Adipocyte (in vitro differentiated cells): ENCODE data around the gene MEIS3.
"Not testable (repeated sequence)": the region's sequence is repeated elsewhere in the genome, so short reads cannot be mapped to it uniquely, and the experiment has no call there.

Experiments
- DNase-seq: peaks from one replicate; pipeline ENCODE4 v3.0.0-alpha.2; 2015; ENCODE audit warnings: low read depth
- H3K27me3 ChIP-seq: replicated peaks from 2 replicates; pipeline ENCODE4 v1.7.0; 2013; ENCODE audit warnings: mild to moderate bottlenecking, low read length, moderate library complexity; ENCODE audit not compliant: control insufficient read depth, insufficient read depth
- H3K36me3 ChIP-seq: 2 replicates; pipeline ENCODE4 v1.7.0; 2013; ENCODE audit warnings: low read length, mild to moderate bottlenecking, moderate library complexity; ENCODE audit not compliant: control insufficient read depth, insufficient read depth, severe bottlenecking
- H3K4me1 ChIP-seq: 2 replicates; pipeline ENCODE4 v1.7.0; 2013; ENCODE audit warnings: mild to moderate bottlenecking, low read length, moderate library complexity; ENCODE audit not compliant: control insufficient read depth, insufficient read depth
- H3K4me3 ChIP-seq: 2 replicates; pipeline ENCODE4 v1.7.0; 2013; ENCODE audit warnings: mild to moderate bottlenecking, low read length, moderate library complexity
- H3K9ac ChIP-seq: 2 replicates; pipeline ENCODE4 v1.7.0; 2013; ENCODE audit warnings: mild to moderate bottlenecking, low read length, moderate library complexity
- H3K9me3 ChIP-seq: 2 replicates; pipeline ENCODE4 v1.7.0; 2013; ENCODE audit warnings: mild to moderate bottlenecking, low read length, moderate library complexity; ENCODE audit not compliant: control insufficient read depth

MEIS3 gene

DNA sequence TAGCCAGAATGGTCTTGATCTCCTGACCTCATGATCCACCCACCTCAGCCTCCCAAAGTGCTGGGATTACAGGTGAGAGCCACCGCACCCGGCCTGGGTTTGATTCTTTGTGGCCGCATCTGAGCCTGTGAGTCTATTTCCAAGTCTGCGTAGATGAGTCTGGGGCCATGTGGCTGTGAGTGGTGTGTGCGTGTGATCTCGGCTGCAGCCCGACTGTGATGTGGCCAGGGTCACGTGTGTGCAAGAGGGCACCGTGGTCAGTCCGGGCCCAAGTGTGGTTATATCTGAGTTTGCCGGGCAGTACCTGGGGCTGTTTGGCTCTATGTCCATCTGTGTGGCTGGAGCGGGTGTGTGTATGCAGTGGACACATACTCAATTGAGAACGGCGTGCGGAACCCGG lies 5.4 kb downstream of the MEIS3 start:
- no peaks in the 10 kb centered on the region for H3K27me3 ChIP-seq

DNA sequence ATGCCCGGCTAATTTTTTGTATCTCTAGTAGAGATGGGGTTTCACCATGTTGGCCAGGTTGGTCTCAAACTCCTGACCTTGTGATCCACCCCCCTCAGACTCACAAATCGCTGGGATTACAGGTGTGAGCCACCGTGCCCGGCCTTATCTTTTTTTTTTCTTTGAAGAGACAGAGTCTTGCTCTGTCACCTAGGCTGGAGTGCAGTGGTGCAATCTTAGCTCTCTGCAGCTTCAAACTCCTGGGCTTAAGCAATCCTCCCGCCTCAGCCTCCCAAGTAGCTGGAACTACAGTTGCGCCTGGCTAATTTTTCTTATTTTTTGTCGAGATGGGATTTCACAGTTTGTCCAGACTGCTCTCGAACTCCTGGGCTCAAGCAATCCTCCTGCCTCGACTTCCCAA lies 7.6 kb downstream of the MEIS3 start:
- not testable (repeated sequence) for H3K9me3 ChIP-seq, H3K4me1 ChIP-seq, DNase-seq, H3K27me3 ChIP-seq, H3K9ac ChIP-seq, H3K36me3 ChIP-seq, H3K4me3 ChIP-seq

More for the DNA sequence above, 5.4 kb downstream of the MEIS3 start:
- Histone ChIP-seq H3K4me1 (peaks cover 10% of the 10 kb centered on the region), H3K4me3 (no peak overlapping the region), H3K36me3 (peaks cover 7% of the 10 kb centered on the region), H3K9ac (no peak overlapping the region), H3K9me3 (no peaks in the 10 kb centered on the region)
- DNase-seq: no peak

DNA sequence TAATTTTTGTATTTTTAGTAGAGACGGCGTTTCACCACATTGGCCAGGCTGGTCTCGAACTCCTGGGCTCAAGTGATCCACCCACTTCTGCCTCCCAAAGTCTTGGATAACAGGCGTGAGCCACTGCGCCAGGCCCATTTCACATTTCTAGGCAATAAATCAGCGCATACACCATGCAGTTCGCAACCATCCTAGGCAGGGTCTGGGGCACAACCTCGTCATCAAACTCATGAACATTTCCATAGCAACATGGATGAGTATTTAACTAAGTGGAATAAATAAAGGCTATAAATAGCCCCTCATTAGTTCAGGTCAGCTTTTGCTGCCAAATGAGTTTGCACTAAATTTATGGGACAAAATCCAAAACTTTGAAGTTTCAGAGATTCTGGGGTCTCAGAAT lies 8.2 kb downstream of the MEIS3 start:
- no peaks in the 10 kb centered on the region for H3K4me1 ChIP-seq
- peaks cover 8% of the 10 kb centered on the region for H3K36me3 ChIP-seq
- H3K9me3 ChIP-seq: no peaks in the 10 kb centered on the region
- H3K27me3 ChIP-seq: no peaks in the 10 kb centered on the region
- DNase-seq: no peak
- H3K4me3 ChIP-seq: no peak overlapping the region
- H3K9ac ChIP-seq: no peak overlapping the region

DNA sequence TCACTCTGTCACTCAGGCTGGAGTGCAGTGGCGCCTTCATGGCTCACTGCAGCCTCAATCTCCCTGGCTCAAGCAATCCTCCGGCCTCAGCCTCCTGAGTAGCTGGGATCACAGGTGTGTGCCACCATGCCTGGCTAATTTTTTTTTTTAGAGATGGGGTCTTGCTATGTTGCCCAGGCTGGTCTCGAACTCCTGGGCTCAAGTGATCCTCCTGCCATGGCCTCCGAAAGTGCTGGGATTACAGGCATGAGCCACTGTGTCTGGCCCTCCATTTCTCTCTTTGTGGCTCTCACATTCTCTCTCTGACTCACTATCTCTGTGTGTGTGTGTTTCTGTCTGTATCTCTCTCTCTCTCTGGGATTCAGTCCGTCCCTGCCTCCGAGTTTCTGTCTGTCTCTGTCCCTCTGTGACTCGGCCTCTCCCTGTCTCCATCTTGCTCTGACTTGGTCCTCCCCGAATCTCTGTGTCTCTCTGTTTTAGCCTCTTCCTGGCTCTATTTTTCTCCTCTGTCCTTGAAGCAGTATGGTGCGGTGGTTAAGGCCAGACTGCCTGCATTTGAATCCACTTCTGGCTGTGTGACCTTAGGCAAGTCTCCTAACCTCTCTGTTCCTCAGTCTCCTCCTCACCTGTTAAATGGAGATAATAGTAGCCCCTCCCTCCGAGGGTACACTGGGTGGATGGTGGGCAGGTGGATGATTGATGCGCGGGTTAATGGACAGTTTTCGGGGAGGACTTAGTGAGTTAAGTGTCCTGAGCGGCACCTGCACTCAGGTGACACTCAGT lies 11.0 kb downstream of the MEIS3 start:
- Histone ChIP-seq H3K9me3 (no peaks in the 10 kb centered on the region), H3K4me1 (no peaks in the 10 kb centered on the region), H3K4me3 (no peak overlapping the region), H3K36me3 (peaks cover 5% of the 10 kb centered on the region), H3K9ac (no peak overlapping the region), H3K27me3 (no peaks in the 10 kb centered on the region)
- no peak for DNase-seq

DNA sequence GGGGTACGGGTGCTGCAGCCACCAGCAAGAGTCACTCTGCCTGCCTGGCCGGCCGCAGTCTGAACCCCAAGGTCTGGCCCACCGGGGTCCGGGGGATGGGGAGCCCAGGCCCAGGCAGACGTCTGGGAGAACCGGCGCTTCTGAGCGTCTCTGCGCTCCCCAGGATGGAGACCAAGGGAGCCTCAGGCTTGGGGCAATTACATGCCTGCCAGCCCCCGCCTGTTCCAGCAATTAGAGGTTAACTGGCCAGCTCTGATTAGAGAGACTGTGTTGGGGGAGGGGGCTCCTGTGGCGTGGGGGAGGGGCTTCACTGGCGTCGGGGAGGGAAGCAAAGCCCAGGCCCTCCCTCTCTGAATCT lies 11.9 kb downstream of the MEIS3 start:
- no peak overlapping the region for H3K9ac ChIP-seq
- peaks cover 5% of the 10 kb centered on the region for H3K36me3 ChIP-seq
- H3K27me3 ChIP-seq: no peaks in the 10 kb centered on the region
- no peaks in the 10 kb centered on the region for H3K9me3 ChIP-seq
- H3K4me3 ChIP-seq: no peak overlapping the region
- no peaks in the 10 kb centered on the region for H3K4me1 ChIP-seq
- no peak for DNase-seq

DNA sequence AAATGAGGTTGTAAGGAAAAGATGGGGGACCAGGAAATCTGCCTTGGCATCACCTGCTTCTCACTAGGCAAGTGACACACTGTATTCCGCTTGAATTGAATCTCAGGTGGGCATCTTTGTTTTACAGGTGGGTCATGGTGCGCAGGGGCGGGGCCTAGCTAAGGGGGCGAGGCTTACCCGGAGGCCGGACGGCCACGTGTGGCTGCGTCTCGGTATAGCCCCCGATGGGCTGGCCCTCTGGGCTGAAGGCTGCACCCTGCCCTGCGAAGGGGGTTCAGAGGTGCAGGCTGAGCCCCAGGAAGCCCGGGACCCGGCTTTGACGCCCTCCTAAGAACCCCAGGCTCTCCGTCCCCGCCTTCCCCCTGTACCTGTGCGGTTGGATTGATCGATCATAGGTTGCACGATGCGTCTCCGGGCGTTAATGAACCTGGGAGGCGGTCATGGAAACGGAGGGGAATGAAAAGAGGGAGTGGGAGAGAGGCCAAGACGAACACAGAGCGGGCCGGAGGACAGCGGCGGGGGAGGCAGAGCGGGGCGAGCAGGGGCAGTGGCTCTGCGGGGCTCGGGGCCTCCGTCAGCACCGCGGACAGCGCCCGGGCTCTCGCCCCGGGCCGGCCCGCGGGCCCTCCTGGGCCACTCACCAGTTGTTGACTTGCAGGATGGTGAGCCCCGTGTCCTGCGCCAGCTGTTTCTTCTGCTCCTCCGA lies 12.5 kb downstream of the MEIS3 start:
- Histone ChIP-seq H3K9ac (no peak overlapping the region), H3K36me3 (peaks cover 5% of the 10 kb centered on the region), H3K4me1 (no peaks in the 10 kb centered on the region), H3K27me3 (no peaks in the 10 kb centered on the region), H3K4me3 (no peak overlapping the region), H3K9me3 (no peaks in the 10 kb centered on the region)
- no peak for DNase-seq

DNA sequence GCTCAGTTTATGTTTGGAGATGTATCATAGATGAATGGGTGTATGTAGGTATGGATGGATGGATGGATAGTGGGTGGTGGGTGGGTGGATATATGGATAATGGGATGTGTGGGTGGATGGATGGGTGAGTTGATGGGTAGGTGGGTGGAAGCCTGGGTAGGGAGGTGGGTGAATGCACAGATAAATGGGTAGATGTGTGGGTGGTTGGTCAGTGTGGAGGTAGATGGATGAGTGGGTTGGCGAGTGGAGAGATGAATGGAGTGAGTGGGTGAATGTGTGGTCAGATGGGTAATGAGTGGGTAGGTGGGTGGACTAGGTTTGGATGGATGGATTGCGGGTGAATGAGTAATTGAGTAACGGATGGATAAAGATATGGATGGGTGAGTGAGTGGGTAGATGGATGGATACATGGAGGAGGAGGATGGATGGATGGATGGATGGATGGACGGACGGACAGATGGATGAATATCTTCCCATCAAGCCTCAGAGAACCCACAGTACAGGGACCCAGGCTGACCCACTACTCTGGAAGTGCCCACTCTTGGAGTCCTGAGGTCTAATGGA lies 13.4 kb downstream of the MEIS3 start:
- H3K4me1 ChIP-seq: no peaks in the 10 kb centered on the region
- DNase-seq: no peak
- H3K27me3 ChIP-seq: no peaks in the 10 kb centered on the region
- no peak overlapping the region for H3K9ac ChIP-seq
- peaks cover 5% of the 10 kb centered on the region for H3K36me3 ChIP-seq
- no peak overlapping the region for H3K4me3 ChIP-seq
- no peaks in the 10 kb centered on the region for H3K9me3 ChIP-seq

DNA sequence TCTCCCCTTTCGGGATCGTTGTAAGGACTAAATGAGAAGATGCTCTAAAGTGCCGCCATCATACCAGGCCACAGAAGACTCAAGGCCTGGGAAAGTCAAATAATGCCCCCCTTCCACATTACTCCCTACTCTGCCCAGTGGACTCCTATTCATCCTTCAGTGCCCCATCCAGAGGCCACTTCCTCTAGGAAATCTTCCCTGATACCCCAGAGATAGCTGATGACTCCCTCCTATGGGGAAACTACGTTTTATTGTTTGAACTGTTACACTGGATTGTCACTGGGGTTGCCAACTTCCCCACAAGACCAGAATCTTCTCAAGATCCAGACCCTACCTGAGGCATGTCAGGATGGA lies 14.2 kb downstream of the MEIS3 start:
- no peaks in the 10 kb centered on the region for H3K4me1 ChIP-seq
- peaks cover 5% of the 10 kb centered on the region for H3K36me3 ChIP-seq
- no peak overlapping the region for H3K4me3 ChIP-seq
- H3K9me3 ChIP-seq: no peaks in the 10 kb centered on the region
- H3K9ac ChIP-seq: no peak overlapping the region
- H3K27me3 ChIP-seq: no peaks in the 10 kb centered on the region
- DNase-seq: no peak

DNA sequence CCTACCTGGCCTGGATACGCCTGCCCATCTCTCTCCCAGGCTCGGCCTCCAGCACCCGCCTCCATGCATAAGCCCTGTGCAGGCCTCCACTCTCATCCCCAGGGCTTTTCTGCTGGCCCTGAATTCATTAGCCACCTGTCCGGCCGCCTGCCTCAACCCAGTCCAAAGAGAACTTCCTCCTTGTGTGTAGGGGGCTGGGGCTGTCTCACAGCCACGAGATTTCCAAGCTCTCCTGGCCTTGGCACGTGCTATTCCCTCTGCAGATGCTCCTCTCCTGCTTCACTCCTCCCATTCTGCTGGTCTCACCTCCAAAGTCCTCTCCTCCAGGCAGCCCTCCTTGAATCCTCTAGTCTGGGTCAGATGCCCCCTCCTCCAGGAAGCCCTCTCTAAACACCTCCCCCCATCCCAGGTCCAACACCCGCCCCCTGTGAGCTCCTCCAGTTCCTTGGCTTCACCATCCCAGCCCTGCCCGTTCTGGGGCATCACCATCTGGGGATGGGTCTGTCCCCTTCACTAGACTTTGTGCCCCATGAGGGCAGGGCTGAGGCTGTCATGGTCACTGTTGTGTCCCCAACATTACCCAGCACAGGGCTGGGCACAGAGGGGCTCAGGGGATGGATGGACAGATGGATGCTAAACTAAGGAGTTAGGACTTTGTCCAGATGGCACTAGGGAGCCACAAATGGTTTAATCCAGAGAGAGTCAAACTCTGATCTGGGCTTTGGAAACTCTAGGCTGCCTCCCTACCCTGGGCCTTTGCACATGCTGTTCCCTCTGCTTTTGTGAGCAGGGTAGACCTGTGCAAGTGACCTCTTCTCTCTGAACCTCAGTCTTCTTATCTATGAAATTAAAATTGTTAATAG lies 14.8 kb downstream of the MEIS3 start:
- peaks cover 5% of the 10 kb centered on the region for H3K36me3 ChIP-seq
- H3K4me1 ChIP-seq: no peaks in the 10 kb centered on the region
- no peaks in the 10 kb centered on the region for H3K27me3 ChIP-seq
- no peak overlapping the region for H3K4me3 ChIP-seq
- no peaks in the 10 kb centered on the region for H3K9me3 ChIP-seq
- H3K9ac ChIP-seq: no peak overlapping the region
- DNase-seq: no peak

DNA sequence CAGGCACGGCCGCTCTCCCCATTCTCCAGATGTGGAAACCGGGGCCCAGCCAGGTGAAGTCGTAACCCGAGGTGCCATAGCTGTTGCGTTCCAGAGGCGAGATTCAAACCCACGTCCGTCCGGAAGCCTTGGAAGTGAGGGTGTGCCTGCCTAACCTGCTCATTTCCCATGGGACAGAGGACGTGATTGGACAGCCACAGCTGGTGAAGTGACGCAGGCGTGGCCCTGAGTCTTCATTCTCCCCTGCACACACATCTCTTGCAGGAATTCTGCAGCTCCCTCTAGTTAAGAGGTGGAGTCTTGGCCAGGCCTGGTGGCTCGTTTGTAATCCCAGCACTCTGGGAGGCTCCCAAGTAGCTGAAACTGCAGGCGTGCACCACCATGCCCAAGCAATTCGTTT lies 16.8 kb downstream of the MEIS3 start:
- Histone ChIP-seq H3K9me3 (no peaks in the 10 kb centered on the region), H3K27me3 (peaks cover 12% of the 10 kb centered on the region), H3K4me3 (no peak overlapping the region), H3K36me3 (peaks cover 5% of the 10 kb centered on the region), H3K9ac (no peak overlapping the region), H3K4me1 (no peaks in the 10 kb centered on the region)
- DNase-seq: no peak
